NT2/D1 (cell line): ENCODE results near the gene CCDC81.

Experiments used
- DNase-seq: peaks from one replicate; pipeline ENCODE4 v3.0.0-alpha.2; 2011; ENCODE audit warnings: low read depth, low spot score
- H3K27me3 ChIP-seq: 2 replicates; pipeline ENCODE4 v1.6.0; 2011; ENCODE audit warnings: mild to moderate bottlenecking; ENCODE audit not compliant: insufficient read length, insufficient read depth
- H3K36me3 ChIP-seq: 2 replicates; pipeline ENCODE4 v1.6.1; 2011; ENCODE audit warnings: mild to moderate bottlenecking, low read length, mixed read lengths; ENCODE audit not compliant: insufficient read depth, insufficient read length
- H3K4me1 ChIP-seq: 2 replicates; pipeline ENCODE4 v1.5.1; 2011; ENCODE audit not compliant: insufficient read depth, insufficient read length
- H3K4me3 ChIP-seq: 2 replicates; pipeline ENCODE4 v1.5.1; 2011; ENCODE audit warnings: low read depth; ENCODE audit not compliant: insufficient read length
- H3K9ac ChIP-seq: 2 replicates; pipeline ENCODE4 v1.6.0; 2011; ENCODE audit warnings: low read depth; ENCODE audit not compliant: insufficient read length
- H3K9me3 ChIP-seq: 2 replicates; pipeline ENCODE4 v1.5.1; 2011; ENCODE audit warnings: mild to moderate bottlenecking, low read length; ENCODE audit not compliant: insufficient read depth
- SUZ12 ChIP-seq: IDR thresholded peaks from 2 replicates; pipeline ENCODE4 v1.6.1; 2011; ENCODE audit not compliant: insufficient read length, insufficient read depth; ENCODE audit errors: extremely low read depth
- YY1 ChIP-seq: IDR thresholded peaks from 2 replicates; pipeline ENCODE4 v1.6.1; 2011; ENCODE audit not compliant: insufficient read length, insufficient read depth
- ZNF274 ChIP-seq: IDR thresholded peaks from 2 replicates; pipeline ENCODE4 v1.6.1; 2011; ENCODE audit warnings: mild to moderate bottlenecking, low read depth, low read length

The CCDC81 gene

GRCh38 chr11:86447763-86448480 is 73.2 kb downstream of the CCDC81 start:
- H3K27me3 ChIP-seq, result no peaks in the 10 kb centered on the region
- no peak overlapping the region for H3K4me3 ChIP-seq
- no peak overlapping the region for H3K9ac ChIP-seq
- TF ChIP-seq ZNF274 (no peak), YY1 (no peak), SUZ12 (no peak)
- DNase-seq, result no peak
- H3K9me3 ChIP-seq, result no peaks in the 10 kb centered on the region
- H3K36me3 ChIP-seq, result no peaks in the 10 kb centered on the region
- no peaks in the 10 kb centered on the region for H3K4me1 ChIP-seq

GRCh38 chr11:86449993-86450629 is 75.4 kb downstream of the CCDC81 start:
- no peaks in the 10 kb centered on the region for H3K4me1 ChIP-seq
- H3K36me3 ChIP-seq, result no peaks in the 10 kb centered on the region
- TF ChIP-seq SUZ12 (no peak), ZNF274 (no peak), YY1 (no peak)
- H3K4me3 ChIP-seq, result no peak overlapping the region
- H3K27me3 ChIP-seq, result no peaks in the 10 kb centered on the region
- H3K9ac ChIP-seq, result no peak overlapping the region
- no peaks in the 10 kb centered on the region for H3K9me3 ChIP-seq
- DNase-seq, result no peak

DNA sequence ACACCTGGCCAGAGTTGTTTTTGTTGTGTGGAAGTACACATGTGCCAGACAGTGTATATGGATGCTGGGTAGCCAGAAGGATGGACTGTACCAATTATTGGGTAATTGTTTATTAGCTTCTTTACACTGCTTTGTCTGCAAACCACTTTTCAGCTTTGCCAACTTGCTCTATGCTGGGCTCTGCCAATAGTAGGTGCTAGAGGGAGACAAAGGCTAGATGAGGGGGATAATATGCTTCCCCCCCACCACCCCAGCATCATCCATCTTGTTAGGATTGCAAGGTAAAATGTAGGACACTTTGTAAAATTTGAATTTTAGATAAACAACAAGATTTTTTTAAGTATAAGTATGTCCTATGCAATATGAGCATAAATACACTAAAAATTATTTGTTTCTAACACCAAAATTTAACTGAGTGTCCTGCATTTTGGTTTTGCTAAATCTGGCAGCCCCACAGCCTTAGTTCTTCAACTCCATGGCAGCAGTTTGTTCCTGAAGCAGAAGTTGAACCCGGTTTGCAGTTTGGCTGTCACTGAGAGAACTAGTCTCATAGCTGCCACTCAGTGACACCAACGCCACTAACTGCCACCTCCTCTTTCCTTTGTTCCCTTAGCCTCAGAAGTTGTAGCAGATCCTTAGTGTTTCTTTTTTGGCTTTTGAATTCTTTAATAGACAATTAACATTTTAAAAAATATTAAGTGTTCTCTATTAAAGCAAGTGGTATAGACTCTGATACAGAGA is 78.8 kb downstream of the CCDC81 start:
- no peak for TF ChIP-seq YY1
- TF ChIP-seq ZNF274, result no peak
- no peak for TF ChIP-seq SUZ12
- Histone ChIP-seq H3K9ac (no peak overlapping the region), H3K9me3 (no peaks in the 10 kb centered on the region), H3K4me1 (no peaks in the 10 kb centered on the region), H3K36me3 (no peaks in the 10 kb centered on the region), H3K4me3 (no peak overlapping the region), H3K27me3 (no peaks in the 10 kb centered on the region)
- DNase-seq, result no peak

DNA sequence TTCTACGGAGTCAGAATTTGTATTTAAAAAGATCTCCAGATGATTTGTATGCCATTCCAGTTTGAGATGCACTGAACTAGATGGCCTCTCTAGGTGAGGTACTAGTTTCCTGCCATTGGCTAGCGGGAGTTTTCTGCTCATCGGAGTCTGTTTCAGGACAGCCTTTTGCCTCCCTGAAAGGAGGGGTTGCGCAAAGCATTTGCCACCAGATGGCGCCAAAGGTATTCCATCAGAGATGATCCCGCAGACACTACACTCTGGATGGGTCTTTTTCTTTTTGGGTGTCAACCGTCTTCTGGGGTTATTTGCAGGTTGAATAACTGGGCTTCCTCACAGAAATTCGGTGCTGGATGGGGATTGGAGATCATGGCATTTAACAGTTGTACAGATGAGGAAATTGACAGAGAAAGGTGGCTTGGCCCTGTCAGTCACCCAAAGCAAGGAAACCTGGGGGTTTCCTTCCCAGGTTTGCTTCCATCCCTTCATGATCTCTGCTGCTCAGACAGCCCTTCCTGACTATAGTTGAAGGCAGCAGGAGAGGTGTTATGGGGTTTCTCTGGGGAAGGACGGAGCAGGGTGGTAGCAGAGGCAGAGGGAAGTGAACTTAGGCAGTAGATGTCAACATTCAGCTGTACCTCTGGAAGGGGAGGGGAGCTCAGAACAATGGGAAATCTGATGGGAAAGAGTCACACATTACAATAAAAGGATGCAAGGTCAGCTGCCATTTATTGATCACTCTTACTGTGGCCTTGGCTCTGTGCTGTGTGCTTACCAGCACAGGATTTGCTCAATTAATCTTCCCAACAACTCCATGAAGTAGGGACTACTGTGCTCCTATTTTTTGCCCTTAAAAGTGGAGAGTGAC is 81.6 kb downstream of the CCDC81 start:
- no peak overlapping the region for H3K4me3 ChIP-seq
- no peaks in the 10 kb centered on the region for H3K27me3 ChIP-seq
- TF ChIP-seq YY1 (no peak), SUZ12 (no peak), ZNF274 (no peak)
- DNase-seq, result peak; percentile 84
- H3K36me3 ChIP-seq, result no peaks in the 10 kb centered on the region
- no peaks in the 10 kb centered on the region for H3K9me3 ChIP-seq
- no peak overlapping the region for H3K9ac ChIP-seq
- peaks cover 3% of the 10 kb centered on the region for H3K4me1 ChIP-seq

GRCh38 chr11:86458294-86459001 is 83.8 kb downstream of the CCDC81 start:
- Histone ChIP-seq H3K4me1 (peaks cover 3% of the 10 kb centered on the region), H3K9ac (no peak overlapping the region), H3K27me3 (no peaks in the 10 kb centered on the region), H3K9me3 (no peaks in the 10 kb centered on the region; the same call in 1 of the 2 replicates), H3K36me3 (no peaks in the 10 kb centered on the region), H3K4me3 (no peak overlapping the region)
- DNase-seq, result no peak
- TF ChIP-seq ZNF274 (no peak), SUZ12 (no peak), YY1 (no peak)

DNA sequence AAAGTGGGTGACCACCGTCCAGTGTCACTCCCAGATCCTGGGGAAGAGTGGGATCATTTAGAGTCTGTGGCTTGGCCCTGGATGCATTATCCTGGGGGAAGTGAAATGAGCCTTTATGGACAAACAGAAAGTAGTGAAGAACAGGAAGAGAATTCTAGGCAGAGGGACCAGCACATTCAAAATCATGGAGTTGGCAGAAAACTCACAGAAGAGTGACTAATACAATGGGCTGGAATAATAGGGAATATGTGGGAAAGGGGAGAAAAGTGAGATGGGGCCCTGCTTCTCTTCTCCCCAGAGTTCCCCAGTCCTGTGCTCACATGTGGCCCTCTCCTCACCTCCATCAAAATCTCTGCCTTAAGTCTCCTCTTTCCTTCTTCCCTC is 84.3 kb downstream of the CCDC81 start:
- no peak for DNase-seq
- Histone ChIP-seq H3K4me3 (no peak overlapping the region), H3K36me3 (no peaks in the 10 kb centered on the region), H3K4me1 (peaks cover 3% of the 10 kb centered on the region), H3K9me3 (no peaks in the 10 kb centered on the region; the same call in 1 of the 2 replicates), H3K27me3 (no peaks in the 10 kb centered on the region), H3K9ac (no peak overlapping the region)
- TF ChIP-seq YY1, result no peak
- no peak for TF ChIP-seq SUZ12
- TF ChIP-seq ZNF274, result no peak
